ENCODE results near the gene IL17B. TPM values are rescaled to one million over a fixed set of nuclear protein-coding genes. Genes with fewer than 3 reads are reported as not detected.
A peak's percentile ranks its signal among the peaks of the same experiment; 100 is the strongest.

The IL17B gene
- total and polyA plus RNA-seq, 2 of the 8 experiments (the other 6 are each of a cell fraction or from before 2014, with no cell fraction given), result 0.18 TPM; not detected in 1

GRCh38 chr5:149376104-149376503 lies 3.0 kb downstream of the IL17B start:
- H3K4ac ChIP-seq (replicated peaks; ENCODE audit: insufficient read length, low read depth, low read length), result no peak overlapping the region
- H3K4me3 ChIP-seq (ENCODE audit: extremely low read depth in 1 of 4, insufficient read depth in 2 of 4, low read depth in 3 of 4, low read length in 4 of 4), result no peak overlapping the region
- no peak overlapping the region for H2BK5ac ChIP-seq (ENCODE audit: low read depth, low read length)
- no peak overlapping the region for H2BK120ac ChIP-seq (replicated peaks; ENCODE audit: low read depth, low read length)
- H3K14ac ChIP-seq (ENCODE audit: insufficient read length), result no peak overlapping the region
- H3K79me2 ChIP-seq (ENCODE audit: control insufficient read depth in 1 of 2, insufficient read depth in 2 of 2, low read length in 2 of 2), result no peaks in the 10 kb centered on the region
- no peaks in the 10 kb centered on the region for H4K20me1 ChIP-seq (replicated peaks in 1 of 2; ENCODE audit: control insufficient read depth in 1 of 2, insufficient read depth in 2 of 2, low read length in 2 of 2)
- H3K18ac ChIP-seq (ENCODE audit: extremely low read depth, low read length), result no peak overlapping the region
- H3K23me2 ChIP-seq (ENCODE audit: low read depth, low read length), result no peaks in the 10 kb centered on the region
- H4K8ac ChIP-seq (ENCODE audit: extremely low read depth, insufficient read depth, low read length), result peak overlapping the region; percentile 14; the same call in 1 of the 2 replicates
- ChIA-PET CTCF (ENCODE audit: partially characterized antibody) (interaction anchor here (0.6 to 46.1 kb wide), 10 partner anchors 8 to 189 kb away, joined by 3 to 1310 read pairs (median 4); partner anchors contain the start of genes GRPEL2 and IL17B), POLR2A (ENCODE audit: partially characterized antibody) (interaction anchor here (0.6 to 1.4 kb wide), 3 partner anchors 9 to 1244 kb away, joined by 3 to 6 read pairs (median 4); no protein-coding TSS in a partner anchor)
- DNase-seq (ENCODE audit: low read depth in 1 of 2, low spot score in 2 of 2) (no peak), FAIRE-seq (no peak)
- no peaks in the 10 kb centered on the region for H3K79me1 ChIP-seq (ENCODE audit: low read depth, low read length)
- no peaks in the 10 kb centered on the region for H3K36me3 ChIP-seq (ENCODE audit: control insufficient read depth in 2 of 4, insufficient read depth in 4 of 4, low read length in 3 of 4)
- no peaks in the 10 kb centered on the region for H3K27me3 ChIP-seq (replicated peaks in 1 of 4; ENCODE audit: control insufficient read depth in 3 of 4, extremely low read depth in 1 of 4, insufficient read depth in 3 of 4, low read length in 3 of 4)
- no peak overlapping the region for H2BK20ac ChIP-seq (ENCODE audit: low read length)
- no peak overlapping the region for H3K23ac ChIP-seq (ENCODE audit: insufficient read length)
- H3K56ac ChIP-seq (replicated peaks; ENCODE audit: insufficient read length, low read depth, low read length), result no peak overlapping the region
- H3K9me3 ChIP-seq (ENCODE audit: insufficient read depth in 2 of 2, low read depth in 1 of 2, low read length in 1 of 2), result no peaks in the 10 kb centered on the region
- WGBS, 2 experiments (ENCODE audit: extremely low coverage in 1 of 2, insufficient coverage in 1 of 2, insufficient read length in 1 of 2, insufficient replicate concordance in 2 of 2, low coverage in 1 of 2, low lambda C conversion rate in 2 of 2, missing lambda C conversion rate in 1 of 2), result 93% methylated on average over 12 of the region's 12 CpGs; no CpG with 5 or more reads in 1 of the 2 experiments
- H4K91ac ChIP-seq (replicated peaks; ENCODE audit: insufficient read length, low read length), result no peak overlapping the region
- H2AFZ ChIP-seq (ENCODE audit: low read length), result no peak overlapping the region
- no peaks in the 10 kb centered on the region; a peak in 4 of 7 replicates for H3K4me1 ChIP-seq (replicated peaks in 1 of 4; ENCODE audit: control insufficient read depth in 3 of 4, insufficient read depth in 4 of 4, low read length in 3 of 4)
- no peak overlapping the region for H3K9ac ChIP-seq (replicated peaks in 1 of 4; ENCODE audit: extremely low read depth in 1 of 4, low read depth in 3 of 4, low read length in 3 of 4)
- H4K5ac ChIP-seq (ENCODE audit: insufficient read length, low read depth, low read length), result no peak overlapping the region
- H2AK5ac ChIP-seq (ENCODE audit: low read depth, low read length), result no peak overlapping the region
- H2BK12ac ChIP-seq (ENCODE audit: low read depth, low read length), result no peak overlapping the region
- H3K27ac ChIP-seq (ENCODE audit: low read depth, low read length), result no peak overlapping the region
- H3K4me2 ChIP-seq (ENCODE audit: insufficient read depth in 1 of 2, low read depth in 2 of 2, low read length in 2 of 2), result no peak overlapping the region
- H2BK15ac ChIP-seq (ENCODE audit: low read length), result no peak overlapping the region
- TF ChIP-seq HDAC6 (IDR thresholded peaks at IDR 0.05; ENCODE audit: low read depth, low read length) (no peak), CHD1 (IDR thresholded peaks at IDR 0.05; ENCODE audit: low read depth, low read length) (no peak), TCF12 (IDR thresholded peaks at IDR 0.05; ENCODE audit: low read depth, low read length) (no peak)

All from H1 (cell line).